Breast epithelium (tissue), 3 donors: ENCODE measurements around the gene CAMSAP1.

Source experiments
- CTCF ChIP-seq, 3 donors: fragments of 450-650 bp; IDR thresholded peaks; one replicate each; pipeline ENCODE4 v1.5.1; 2016 to 2017; ENCODE audit warnings: antibody characterized with exemption in 3 of 3, mild to moderate bottlenecking in 3 of 3, moderate library complexity in 3 of 3
- POLR2A ChIP-seq: fragments of 450-650 bp; IDR thresholded peaks from one replicate; pipeline ENCODE4 v1.6.1; 2016; ENCODE audit warnings: antibody characterized with exemption, mild to moderate bottlenecking, moderate library complexity

- no peak for TF ChIP-seq CTCF (IDR thresholded peaks at IDR 0.05)
- TF ChIP-seq POLR2A, result no peak
Observed at GRCh38 chr9:135889564-135890189, 17.7 kb downstream of the CAMSAP1 start.
